ENCODE results near the gene DENND1A. TPM values are rescaled to one million over a fixed set of nuclear protein-coding genes. Genes with fewer than 3 reads are reported as not detected.

DENND1A gene
- total and polyA plus RNA-seq, 2 of the 13 experiments (the other 11 are each of a cell fraction or from before 2014, with no cell fraction given): 14.8 to 30.1 TPM

GRCh38 chr9:123470121-123470782 lies 459.7 kb downstream of the DENND1A start (continued):
- TF ChIP-seq MEF2D (CRISPR knock-in tag; IDR thresholded peaks at IDR 0.05) (no peak; the same call in 1 of the 2 replicates), ZBTB34 (CRISPR knock-in tag; IDR thresholded peaks at IDR 0.05) (peak; percentile 76), RXRB (CRISPR knock-in tag; IDR thresholded peaks at IDR 0.05; ENCODE audit: borderline replicate concordance) (peak; percentile 80), CEBPB (IDR thresholded peaks at IDR 0.05; ENCODE audit: borderline replicate concordance, low read depth, low read length) (peak; percentile 100), ATF7 (IDR thresholded peaks at IDR 0.05) (peak; percentile 30; the same call in 1 of the 2 replicates), ATF7 (CRISPR knock-in tag; IDR thresholded peaks at IDR 0.05) (peak; percentile 93), PAF1 (CRISPR knock-in tag; IDR thresholded peaks at IDR 0.05) (no peak), ZNF382 (CRISPR knock-in tag; IDR thresholded peaks at IDR 0.05; ENCODE audit: borderline replicate concordance) (no peak), NFAT5 (CRISPR knock-in tag; IDR thresholded peaks at IDR 0.05) (no peak), ZNF841 (CRISPR knock-in tag; IDR thresholded peaks at IDR 0.05; ENCODE audit: borderline replicate concordance) (no peak), ZNF263 (CRISPR knock-in tag; IDR thresholded peaks at IDR 0.05) (0 out of 2 replicates have a peak, but pooled peaks have one; percentile 8), SKI (IDR thresholded peaks at IDR 0.05; ENCODE audit: partially characterized antibody) (no peak), ATF4 (CRISPR knock-in tag; IDR thresholded peaks at IDR 0.05) (peak in 1 of 2 experiments; percentile 98; a peak in 2 of 4 replicates), SNRNP70 (IDR thresholded peaks at IDR 0.05; ENCODE audit: low read depth, low read length) (no peak), MTERF4 (CRISPR knock-in tag; IDR thresholded peaks at IDR 0.05) (no peak), ZNF235 (CRISPR knock-in tag; IDR thresholded peaks at IDR 0.05; ENCODE audit: borderline replicate concordance) (no peak), FOXK2 (IDR thresholded peaks at IDR 0.05) (no peak), HOXA7 (CRISPR knock-in tag; IDR thresholded peaks at IDR 0.05) (no peak), ZNF672 (CRISPR knock-in tag; IDR thresholded peaks at IDR 0.05) (no peak), ZNF431 (CRISPR knock-in tag; IDR thresholded peaks at IDR 0.05; ENCODE audit: borderline replicate concordance, low read depth) (no peak), HNF4G (IDR thresholded peaks at IDR 0.05; ENCODE audit: borderline replicate concordance, low read depth, low read length) (peak; percentile 85), HNF4G (CRISPR knock-in tag; IDR thresholded peaks at IDR 0.05; ENCODE audit: borderline replicate concordance, low read depth) (no peak; the same call in none of the 2 replicates), ZNF282 (IDR thresholded peaks at IDR 0.05; ENCODE audit: partially characterized antibody) (no peak)
